Coronary artery (tissue), 2 donors: ENCODE measurements around the gene EVA1C.
"Not testable (repeated sequence)": the region's sequence is repeated elsewhere in the genome, so short reads cannot be mapped to it uniquely, and the experiment has no call there.

Experiments
- DNase-seq: peaks from one replicate; pipeline ENCODE4 v3.0.0-alpha.2; 2017; ENCODE audit warnings: low spot score
- H3K27ac ChIP-seq, 2 donors: fragments of 200-600 bp; sonication (generic); one replicate each; pipeline ENCODE4 v1.5.1; 2016 to 2019
- H3K4me3 ChIP-seq: fragments of 200-600 bp; sonication (generic); 2 replicates; pipeline ENCODE4 v1.5.1; 2016; ENCODE audit warnings: mild to moderate bottlenecking, moderate library complexity
- TF ChIP-seq, protein P1 (sequence below): fragments of 200-600 bp; sonication (generic); IDR thresholded peaks from one replicate; pipeline ENCODE4 v1.5.1; 2019; ENCODE audit warnings: antibody characterized with exemption

Gene EVA1C

DNA sequence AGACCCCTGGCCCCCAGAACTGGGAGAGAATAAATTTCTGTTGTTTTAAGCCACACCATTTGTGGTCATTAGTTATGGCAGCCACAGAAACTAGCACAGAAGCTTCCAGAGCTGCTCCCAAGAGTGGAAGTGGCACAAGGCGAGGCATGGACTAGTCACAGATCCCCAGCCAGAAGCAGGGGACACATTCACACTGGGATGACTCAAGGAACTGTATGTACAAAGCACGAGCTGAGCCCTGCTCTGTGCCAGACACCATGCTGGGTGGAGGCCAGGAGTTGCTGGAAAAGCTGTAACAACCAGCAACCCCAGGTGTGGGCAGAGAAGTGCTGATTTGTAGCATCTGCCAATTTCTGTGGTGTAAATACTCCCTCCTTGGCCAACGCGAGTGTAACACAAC lies 117.2 kb downstream of the EVA1C start:
- Histone ChIP-seq H3K4me3 (no peak overlapping the region), H3K27ac (no peak overlapping the region)
- TF ChIP-seq, protein P1, sequence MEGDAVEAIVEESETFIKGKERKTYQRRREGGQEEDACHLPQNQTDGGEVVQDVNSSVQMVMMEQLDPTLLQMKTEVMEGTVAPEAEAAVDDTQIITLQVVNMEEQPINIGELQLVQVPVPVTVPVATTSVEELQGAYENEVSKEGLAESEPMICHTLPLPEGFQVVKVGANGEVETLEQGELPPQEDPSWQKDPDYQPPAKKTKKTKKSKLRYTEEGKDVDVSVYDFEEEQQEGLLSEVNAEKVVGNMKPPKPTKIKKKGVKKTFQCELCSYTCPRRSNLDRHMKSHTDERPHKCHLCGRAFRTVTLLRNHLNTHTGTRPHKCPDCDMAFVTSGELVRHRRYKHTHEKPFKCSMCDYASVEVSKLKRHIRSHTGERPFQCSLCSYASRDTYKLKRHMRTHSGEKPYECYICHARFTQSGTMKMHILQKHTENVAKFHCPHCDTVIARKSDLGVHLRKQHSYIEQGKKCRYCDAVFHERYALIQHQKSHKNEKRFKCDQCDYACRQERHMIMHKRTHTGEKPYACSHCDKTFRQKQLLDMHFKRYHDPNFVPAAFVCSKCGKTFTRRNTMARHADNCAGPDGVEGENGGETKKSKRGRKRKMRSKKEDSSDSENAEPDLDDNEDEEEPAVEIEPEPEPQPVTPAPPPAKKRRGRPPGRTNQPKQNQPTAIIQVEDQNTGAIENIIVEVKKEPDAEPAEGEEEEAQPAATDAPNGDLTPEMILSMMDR: no peak
- DNase-seq: no peak

DNA sequence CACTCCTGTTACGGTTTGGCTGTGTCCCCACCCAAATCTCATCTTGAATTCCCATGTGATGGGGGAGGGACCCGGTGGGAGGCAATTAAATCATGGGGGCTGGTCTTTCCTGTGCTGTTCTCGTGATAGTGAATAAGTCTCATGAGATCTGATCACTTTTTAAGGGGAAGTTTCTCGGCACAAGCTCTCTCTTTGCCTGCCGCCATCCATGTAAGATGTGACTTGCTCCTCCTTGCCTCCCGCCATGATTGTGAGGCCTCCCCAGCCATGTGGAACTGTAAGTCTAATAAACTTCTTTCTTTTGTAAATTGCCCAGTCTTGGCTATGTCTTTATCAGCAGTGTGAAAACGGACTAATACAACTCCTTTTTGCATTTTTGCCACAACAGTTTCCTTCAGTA lies 118.3 kb downstream of the EVA1C start:
- not testable (repeated sequence) for H3K4me3 ChIP-seq, H3K27ac ChIP-seq, DNase-seq

DNA sequence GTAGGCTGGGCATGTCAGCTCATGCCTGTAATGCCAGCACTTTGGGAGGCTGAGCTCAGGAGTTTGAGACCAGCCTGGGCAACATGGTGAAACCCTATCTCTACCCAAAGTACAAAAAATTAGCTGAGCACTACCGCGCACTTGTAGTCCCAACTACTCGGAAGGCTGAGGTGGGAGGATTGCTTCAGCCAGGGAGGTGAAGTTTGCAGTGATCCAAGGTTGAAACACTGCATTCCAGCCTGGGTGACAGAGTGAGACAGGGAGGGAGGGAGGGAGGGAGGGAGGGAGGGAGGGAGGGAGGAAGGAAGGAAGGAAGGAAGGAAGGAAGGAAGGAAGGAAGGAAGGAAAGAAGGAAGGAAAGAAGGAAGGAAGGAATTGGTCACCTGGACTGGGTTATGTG lies 119.1 kb downstream of the EVA1C start:
- DNase-seq, H3K27ac ChIP-seq, H3K4me3 ChIP-seq: not testable (repeated sequence)

GRCh38 chr21:32532636-32533035 lies 120.1 kb downstream of the EVA1C start:
- H3K4me3 ChIP-seq: no peak overlapping the region
- TF ChIP-seq, protein P1: no peak
- DNase-seq: no peak
- H3K27ac ChIP-seq: no peak overlapping the region

DNA sequence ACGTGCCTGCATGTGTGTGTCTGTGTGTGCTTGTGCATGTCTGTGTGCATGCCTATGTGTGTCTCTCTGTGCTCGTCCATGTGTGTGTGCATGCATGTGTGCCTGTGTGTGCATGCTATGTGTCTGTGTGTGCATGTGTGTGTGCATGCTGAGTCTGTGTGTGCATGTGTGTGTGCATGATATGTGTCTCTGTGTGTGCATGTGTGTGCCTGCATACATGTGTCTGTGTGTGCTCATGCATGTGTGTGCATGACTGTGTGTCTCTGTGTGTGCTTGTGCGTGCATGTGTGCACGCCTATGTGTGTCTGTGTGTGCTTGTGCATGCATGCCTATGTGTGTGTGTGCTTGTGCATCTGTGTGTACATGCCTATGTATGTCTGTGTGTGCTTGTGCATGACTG lies 120.5 kb downstream of the EVA1C start:
- Histone ChIP-seq H3K27ac (no peak overlapping the region), H3K4me3 (no peak overlapping the region)
- TF ChIP-seq, protein P1: no peak
- DNase-seq: no peak

DNA sequence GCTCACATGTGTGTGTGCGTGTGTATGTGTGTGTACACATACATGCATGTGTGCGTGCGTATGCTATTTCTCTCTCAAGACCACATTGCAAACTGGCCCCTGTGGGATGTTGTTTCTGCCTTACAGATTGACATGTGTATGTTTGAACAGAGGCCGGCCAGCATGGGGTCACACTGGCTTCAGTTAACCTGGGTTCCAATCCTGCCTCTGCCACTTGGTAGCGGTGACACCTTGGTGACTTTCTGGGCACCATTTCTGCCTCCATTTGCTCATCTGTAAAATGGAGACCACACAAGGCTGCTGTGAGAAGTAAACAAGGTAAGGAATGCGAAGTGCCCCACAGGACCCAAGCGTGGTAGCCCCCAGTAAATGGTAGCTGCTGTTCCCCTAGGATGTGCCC lies 121.1 kb downstream of the EVA1C start:
- Histone ChIP-seq H3K4me3 (no peak overlapping the region), H3K27ac (no peak overlapping the region)
- TF ChIP-seq, protein P1: no peak
- DNase-seq: no peak

DNA sequence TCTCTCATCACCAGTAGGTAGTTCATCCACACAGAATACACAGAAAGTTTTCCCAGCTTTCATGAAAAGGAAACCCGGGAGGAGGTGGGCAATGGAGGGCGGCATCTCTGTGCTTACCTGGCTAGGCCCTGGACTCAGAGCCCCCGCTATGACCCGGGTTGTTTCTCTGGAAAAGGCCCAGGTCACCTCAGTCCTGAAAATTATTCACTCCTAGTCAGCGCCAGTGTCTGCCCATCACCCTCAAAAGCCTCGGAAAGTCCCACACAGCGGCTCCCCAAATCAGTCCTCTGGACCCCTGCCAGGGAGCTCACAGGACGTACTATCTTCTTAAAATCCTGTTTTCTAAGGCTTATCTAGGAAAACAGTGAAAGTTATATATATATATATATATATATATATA lies 121.6 kb downstream of the EVA1C start:
- Histone ChIP-seq H3K4me3 (no peak overlapping the region), H3K27ac (no peak overlapping the region)
- TF ChIP-seq, protein P1: no peak
- no peak for DNase-seq

DNA sequence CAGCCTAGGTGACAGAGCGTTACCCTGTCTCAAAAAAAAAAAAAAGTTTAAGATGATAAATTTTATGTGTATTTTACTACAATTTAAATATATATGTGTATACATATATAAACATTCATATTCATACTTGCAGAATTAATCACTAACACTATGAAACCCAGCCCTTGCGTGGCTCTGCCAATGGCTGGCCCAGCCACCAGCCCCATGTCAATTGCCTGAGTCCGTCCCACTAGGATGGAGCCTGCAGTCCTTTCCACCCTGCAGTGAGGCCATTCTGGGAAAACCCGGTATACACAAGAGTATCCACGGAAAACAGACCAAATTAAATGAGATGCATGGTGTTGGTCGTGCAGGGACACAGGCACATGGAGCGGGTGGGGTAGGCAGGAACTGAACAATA lies 123.1 kb downstream of the EVA1C start:
- H3K4me3 ChIP-seq: no peak overlapping the region
- TF ChIP-seq, protein P1: no peak
- H3K27ac ChIP-seq: no peak overlapping the region
- DNase-seq: no peak
